Medulla oblongata (tissue), 1 donor: ENCODE measurements around the gene DCX.
"Not testable (repeated sequence)": the region's sequence is repeated elsewhere in the genome, so short reads cannot be mapped to it uniquely, and the experiment has no call there.

Experiments used
- DNase-seq: peaks from one replicate; pipeline ENCODE4 v3.0.0-alpha.2; 2015; ENCODE audit errors: extremely low spot score

Gene DCX

DNA sequence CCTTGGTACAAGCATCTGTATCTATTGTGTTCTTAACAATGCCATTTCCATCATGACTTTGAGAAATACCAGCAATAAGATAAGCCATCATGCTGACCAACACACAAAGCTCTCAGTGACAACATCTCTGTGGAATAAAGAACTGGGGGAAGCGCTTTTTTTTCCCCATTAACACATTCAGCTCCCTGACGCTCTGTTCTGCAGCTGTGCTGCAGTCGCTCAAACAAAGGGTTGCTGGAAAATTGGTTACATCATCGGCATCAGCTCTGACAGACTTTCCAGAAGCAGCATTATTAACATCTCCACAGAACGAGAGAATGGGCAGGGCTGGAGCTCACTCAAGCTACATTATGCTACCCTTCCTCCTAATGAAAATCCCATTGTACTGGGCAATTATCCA is 39.9 kb downstream of the DCX start:
- DNase-seq, result no peak

DNA sequence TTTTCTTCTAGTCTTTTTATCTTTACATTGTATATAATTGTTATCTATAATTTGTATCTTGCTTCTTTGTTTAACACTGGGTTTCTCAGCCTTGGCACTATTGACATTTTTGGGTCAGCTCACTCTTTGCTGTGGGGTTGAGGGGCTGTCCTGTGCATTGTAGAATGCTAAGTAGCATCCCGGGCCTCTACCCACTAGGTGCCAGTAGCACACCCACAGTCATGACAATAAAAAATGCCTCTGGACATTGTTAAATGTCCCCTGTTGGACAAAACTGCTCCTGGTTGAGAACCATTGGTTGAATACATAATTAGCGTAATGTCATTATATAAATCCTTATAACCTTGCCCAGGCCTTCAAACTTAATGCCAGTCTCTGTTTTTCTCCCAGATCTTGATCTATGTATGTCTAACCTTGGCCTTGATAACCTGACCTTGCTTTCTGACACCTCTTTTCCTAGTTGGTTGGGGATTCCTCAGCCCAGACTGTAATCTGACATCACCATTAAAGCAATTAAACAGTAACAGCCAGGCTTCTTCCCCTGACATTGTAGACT is 46.1 kb downstream of the DCX start:
- DNase-seq, result no peak

DNA sequence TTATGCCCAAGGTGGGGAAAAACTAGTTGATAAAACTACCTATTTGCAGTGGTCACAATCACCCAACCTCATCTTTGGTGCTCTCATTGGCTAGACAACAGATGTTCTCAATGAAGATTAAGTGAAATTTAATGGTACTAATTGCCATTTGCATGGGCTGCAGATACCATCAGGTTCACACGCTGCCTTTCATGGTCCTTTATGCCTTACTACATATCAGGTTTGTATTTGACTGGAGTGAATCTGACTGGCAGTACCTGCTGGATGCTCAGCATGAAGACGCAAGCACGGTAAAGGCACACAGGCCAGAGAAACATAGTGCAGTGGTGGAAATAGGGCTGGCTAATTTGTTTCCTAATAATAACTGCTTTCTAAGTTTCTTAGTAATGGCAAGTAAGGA is 48.3 kb downstream of the DCX start:
- DNase-seq, result no peak

DNA sequence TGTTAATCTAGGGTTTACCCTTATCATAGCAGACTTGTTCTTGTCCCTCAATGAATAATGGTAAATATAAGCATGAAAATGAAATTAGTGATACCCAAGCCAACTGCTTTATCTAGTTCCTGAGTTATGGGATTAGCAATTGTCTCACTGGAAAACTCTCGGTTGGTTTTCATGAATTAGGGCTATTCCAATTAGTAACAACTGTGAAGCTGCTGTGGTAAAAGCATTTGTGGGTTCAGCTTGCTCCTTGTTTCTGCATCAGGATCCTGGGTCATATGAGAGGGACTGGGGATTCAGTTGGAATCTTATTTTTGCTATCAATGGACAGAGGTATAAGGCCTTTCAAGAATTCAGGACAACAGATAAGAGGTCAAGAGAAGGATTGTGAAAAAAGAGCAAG is 50.2 kb downstream of the DCX start:
- no peak for DNase-seq

DNA sequence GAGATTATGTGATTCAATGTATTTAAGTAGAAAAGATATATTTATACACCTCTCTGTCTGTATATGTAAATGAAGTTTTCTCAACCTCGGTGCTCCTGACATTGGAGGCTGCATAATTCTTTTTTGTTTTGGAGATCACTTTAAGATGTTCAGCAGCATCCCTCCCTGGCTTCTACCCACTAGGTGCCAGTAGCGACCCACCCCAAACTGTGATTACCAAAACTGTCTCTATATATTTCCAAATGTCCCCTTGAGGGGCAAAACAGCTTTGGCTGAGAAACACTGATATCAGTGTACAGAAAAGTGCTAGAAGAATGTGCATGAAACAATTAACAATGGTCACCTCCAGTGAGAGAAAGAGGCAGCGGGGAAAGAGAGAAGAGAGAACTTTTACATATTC is 51.2 kb downstream of the DCX start:
- DNase-seq, result no peak

DNA sequence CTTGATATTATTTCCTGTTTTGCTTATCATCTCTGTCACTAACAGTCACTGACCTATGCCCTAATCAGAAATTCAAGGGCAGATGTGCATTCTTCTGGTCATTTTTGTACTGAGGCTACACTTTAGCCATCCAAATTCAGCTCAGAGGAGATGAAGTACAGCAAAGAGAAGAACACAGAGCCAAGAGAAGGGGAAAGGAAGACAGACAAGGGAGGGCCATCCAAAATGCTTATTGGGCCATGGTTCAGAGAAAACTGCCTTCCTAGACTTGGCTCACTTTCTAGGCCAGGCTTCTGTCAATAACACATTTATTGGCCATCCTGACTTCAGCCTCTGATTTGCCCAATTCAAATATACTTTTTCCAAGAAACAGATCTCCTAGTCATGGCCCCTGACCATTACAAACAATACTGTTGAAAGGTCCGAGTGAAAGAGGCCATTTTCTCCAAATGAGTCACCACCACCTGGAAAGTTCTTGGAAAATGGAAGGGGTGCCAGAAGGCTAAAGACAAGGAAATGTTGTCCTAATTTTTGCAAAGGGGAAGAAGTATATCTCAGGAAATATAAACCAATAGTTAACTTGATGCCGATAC is 56.4 kb downstream of the DCX start:
- no peak for DNase-seq

DNA sequence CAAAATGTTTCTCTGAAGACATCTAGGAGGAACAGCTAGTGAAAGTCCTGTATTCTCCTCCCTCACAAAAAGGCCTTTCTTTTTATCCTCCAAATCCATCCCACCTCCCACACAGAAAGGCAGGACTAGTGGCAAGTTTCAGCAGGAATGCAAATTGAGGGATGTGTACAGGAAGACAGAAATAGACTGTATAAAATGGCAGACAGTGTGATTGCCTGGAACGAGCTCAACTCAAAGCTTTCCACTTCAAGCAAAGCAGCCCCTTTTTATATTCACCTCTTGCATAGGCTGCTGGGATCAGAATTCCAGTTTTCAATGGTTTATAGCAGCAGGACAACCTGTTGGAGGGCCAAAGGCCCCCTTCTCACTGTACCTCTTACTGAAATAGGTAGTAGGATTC is 57.5 kb downstream of the DCX start:
- no peak for DNase-seq

DNA sequence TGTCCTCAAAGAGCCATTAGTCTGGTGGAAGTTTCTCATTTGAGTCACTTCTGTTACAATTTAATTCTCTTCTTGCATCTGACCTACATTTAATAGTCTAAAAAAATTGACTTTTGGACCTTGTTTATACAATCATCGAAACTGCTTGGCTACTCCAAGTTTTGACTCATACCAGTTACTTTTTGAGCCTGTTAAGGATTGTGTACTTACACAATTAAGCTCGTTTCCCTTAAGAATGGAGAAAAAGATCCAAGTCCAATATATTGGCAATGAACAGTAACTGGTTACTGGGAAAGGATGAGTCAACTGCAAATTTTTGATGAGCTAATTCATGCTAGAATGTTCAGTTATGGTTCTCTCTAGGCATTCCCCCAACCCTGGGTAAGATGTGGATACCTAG is 58.2 kb downstream of the DCX start:
- DNase-seq, result no peak

DNA sequence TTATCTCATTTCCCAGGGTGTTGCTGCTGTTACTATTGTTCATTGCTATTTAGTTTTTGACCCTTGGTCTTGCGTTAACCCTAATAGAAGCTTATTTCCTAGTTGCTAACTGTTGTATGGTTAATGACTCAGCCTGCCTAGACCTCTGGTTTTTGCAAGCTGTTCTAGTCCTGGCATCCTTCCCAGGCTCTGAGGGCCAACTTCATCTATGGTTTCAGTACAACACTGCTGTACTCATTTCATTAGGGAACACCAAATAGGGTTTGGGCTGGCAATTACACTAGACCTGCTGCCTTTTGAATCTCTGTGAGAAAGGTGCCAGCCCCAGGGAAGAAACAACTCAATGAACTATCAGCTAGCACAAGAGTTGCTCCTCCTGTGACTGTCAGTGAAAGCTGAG is 59.6 kb downstream of the DCX start:
- DNase-seq, result no peak

DNA sequence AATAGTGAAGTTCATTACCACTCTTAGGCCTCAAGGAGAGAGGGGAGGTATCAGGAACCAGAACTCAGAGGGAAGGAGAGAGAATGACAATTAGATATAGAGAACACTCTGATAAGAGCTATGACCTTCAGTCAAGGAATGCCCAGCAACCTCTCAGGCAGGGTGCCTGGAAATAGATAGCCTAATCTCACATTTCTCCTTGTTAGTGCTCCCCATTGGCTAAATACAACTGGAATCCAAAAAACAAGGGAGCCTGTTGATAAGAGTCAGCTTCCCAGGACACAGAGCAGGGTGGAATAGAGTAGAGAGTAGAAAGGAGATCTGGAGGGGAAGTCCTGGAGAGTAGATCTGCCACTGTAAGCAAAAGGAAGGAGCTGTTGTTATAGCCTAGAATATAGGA is 62.1 kb downstream of the DCX start:
- DNase-seq, result no peak

DNA sequence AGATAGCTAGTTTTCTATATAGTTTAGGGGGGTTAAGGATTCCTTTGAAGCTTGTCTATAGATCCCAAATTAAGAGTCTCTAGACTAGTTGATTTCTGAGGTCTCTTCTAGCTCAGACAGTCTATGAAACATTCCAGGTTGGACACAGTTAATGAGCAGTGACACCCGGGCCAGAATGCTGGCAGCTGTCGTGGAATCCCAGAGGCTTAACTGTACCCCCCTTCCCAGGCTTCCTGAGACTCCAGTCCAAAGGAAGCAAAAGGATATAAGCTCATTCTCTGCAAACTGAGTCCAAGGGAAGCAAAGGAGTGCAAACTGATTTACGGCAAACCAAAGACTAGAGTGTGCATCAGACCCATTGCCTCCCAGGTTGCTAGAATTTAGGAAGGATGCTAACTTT is 62.9 kb downstream of the DCX start:
- DNase-seq, result no peak

DNA sequence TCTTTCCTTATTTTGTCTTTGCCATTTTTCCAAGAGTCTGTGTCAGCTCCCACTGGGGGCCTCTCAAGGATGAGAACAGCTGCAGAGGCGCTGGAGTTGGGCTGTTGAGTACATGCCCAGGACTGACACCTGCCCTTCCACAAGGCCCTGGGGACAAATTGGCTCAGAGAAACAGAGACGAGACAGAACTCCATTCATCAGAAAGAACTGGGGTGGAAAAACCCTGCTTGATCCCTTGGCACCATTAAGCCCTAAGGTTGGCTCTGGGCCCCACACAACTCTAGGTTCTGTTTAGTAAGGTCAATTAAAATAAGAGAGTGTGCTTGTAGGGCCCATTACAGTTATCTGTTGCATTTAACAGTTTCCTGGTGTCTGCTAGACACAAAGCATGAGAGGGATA is 63.6 kb downstream of the DCX start:
- DNase-seq, result no peak

DNA sequence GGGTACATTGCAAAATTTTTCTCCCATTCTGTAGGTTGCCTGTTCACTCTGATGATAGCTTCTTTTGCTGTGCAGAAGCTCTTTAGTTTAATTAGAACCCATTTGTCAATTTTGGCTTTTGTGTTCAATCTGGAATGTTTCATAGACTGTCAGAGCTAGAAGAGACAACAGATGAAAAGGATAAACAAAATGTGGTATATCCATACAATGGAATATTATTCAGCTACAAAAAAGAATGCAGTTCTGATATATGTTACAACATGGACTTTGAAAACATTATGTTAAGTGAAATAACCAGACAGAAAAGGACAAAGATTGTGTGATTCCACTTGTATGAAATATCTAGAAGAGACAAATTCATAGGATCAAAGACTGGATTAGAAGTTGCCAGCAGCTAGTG is 65.8 kb downstream of the DCX start:
- DNase-seq, result not testable (repeated sequence)

DNA sequence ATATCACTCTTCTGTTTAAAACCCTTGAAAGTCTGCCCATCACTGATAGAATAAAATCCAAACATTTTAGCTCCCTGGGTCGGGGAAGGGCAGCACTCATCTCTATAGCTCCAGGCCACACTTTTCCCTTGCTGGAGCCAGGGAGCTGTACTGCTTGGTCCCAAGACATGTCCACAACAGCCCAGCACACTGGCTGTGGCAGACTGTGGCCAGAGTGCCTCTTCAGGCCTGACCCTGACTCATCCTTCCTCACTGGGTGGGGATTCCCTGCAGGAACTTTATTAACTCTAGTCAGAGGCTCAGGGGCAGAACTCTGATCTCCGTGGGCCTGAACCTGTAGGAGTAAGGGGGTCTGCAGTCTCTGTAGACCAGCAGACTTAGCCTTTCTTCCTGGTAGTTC is 71.9 kb downstream of the DCX start:
- no peak for DNase-seq

DNA sequence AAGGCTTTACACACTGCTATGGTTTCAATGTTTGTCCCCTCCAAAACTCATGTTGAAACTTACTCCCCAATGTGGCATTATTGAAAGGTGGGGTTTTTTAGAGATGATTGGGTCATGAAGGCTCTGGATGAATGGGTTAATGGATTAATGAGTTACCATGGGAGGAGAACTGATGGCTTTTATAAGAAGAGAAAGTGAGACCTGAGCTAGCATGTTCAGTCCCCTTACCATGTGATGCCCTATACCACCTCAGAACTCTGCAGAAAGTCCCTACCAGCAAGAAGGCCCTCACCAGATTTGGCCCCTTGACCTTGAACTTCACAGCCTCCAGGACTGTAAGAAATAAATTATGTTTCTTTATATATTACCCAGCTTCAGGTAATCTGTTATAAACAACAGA is 72.8 kb downstream of the DCX start:
- no peak for DNase-seq

DNA sequence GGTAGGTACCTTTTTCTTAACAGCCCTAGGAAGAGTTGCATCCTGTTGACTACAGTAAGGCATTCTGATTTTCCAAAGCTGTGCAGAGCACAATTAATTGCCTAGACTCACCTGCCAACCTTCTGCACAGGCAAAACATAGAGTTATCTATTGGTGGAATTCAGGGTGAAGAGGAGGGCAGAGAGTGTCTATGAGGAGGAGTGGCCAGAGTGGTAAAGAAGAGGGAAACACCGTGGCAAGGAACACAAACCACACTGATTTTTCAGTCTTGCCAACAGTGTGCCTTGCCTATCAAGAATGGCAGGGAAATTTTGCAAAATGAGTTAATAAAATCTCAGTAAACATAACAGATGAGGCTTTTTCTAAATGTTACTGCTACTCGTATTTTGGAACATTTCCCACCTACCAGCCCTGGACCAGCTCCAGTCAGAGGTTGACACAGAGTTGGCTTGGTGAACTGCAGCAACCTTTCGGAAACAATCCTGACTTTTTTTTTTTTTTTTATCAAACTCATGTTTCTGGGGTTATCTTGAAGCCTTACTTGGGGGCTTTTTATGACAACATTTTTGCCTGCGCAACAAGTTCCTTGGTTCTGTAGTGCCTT is 73.8 kb downstream of the DCX start:
- no peak for DNase-seq

DNA sequence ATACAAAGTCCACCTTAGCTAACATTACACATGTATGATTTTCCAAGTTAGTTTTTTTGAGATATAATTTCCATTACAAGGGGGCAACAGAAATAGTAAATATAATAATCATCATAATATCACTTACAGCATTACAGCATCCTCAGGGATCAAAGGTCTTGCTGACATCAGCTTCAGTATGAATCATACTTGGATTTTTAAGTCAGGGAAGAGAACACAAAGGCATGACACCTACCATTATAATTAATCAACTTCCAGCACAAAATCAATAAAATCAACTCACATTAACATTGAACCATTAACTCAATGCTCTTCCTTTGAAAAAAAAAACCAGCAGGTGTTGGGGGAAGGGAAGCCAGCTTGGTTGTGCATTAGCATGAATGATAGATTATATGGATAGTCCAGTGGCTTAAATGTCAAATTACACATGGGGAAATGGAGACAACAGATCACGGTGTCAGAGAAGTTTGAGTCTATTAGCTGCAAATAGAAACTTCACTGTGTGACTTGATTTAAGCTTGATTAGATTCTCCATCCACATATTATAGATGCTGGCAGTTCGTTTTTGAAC is 74.8 kb downstream of the DCX start:
- DNase-seq, result no peak

DNA sequence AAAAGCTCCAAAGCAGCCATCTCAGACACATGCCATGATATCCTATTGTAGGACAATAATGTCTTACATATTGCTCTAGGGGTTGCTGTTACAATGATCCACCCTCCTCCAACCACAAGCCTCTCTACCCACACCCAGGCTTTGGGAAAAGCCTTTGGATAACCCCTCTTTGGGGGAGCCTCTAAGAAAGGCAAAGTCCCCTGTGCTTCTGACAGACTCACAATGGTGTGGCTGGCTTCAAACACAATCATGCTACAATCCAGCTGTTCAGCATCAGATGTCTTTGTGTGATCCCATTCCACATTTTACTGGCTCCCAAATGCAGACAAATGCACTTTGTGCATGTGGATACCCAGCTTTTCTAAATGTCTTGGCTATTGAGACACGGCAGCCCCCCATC is 75.9 kb downstream of the DCX start:
- DNase-seq, result no peak

DNA sequence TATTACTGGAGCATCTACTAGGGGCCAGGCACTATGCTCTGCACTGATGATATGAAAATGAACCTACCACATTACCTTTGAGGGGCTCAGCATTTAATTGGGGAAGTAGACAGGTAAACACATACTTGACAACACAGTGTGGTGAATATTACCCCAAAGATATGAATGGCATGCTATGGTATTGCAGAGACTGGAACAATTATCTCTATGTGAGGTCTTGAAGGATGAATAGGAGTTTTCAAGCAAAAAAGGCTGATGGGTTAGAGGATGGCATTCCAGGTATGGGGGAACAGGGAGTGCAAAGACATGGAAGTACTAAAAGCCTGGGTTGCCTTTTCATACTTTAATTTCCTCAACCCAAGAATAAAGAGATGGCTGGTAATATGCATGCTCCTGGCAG is 82.6 kb downstream of the DCX start:
- DNase-seq, result no peak

DNA sequence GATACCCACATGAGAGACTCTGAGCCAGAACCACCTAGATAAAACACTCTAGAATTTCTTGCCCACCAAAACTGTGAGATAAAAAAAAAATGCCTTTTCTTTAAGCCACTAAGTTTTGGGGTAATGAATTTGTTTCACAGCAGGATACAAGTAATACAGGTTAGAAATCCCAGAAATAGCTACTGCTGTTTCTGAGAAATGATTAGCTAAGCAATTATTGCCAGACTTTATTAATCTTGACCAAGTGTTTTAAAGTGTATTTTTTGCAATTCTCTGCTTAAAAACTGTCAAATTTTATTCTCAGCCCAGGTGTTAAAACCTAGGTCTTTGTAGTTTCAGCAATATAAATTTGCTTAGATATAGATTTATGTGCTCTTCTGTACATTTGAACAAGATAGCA is 83.1 kb downstream of the DCX start:
- DNase-seq, result no peak

DNA sequence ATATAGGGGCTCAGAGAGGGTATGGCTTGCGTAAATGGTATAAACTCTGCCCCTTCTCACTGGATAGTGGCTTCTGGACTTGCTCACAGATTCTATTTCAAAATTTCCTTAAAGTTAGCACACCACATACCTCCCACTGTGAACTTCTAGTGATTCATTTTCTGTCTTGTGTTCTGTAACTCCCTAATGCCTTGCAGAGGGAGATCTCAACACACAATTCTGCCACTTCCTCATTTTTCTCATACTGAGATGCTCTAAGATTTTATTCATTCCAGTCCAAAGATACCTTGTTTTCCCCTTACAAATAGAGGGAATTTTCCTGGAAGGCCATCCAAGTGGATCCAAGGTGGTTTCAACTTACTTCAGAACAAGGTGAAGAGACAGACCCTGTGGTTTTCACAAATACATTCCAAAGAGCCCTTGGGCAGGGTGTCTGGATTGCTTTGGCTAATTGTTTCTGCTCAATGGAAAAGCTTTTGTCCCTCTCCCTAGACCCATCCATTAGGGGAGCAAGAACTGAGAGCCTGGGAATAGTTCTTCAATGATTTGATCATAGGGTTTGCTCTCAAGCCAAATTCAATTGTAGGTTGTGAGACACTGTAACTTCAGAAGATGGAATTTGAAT is 89.6 kb downstream of the DCX start:
- DNase-seq, result no peak

DNA sequence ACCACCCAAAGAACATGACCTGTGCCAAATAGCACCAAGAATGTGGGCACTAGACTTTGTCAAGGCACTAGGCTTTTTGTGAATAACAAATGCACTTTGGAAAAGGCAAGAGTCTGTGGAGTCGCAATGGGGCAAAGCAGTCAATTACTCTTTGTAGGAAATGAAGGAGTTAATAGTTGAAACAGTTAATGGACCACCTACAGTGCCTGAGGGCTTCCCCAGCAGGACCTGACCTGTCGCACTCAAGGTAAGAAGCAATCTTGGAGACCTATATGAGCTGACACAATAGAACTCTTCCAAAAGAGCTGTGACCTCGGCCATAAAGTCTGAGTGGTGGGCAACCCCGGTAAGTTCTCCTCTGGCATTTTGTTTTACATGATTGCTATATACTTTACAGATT is 92.5 kb downstream of the DCX start:
- no peak for DNase-seq

DNA sequence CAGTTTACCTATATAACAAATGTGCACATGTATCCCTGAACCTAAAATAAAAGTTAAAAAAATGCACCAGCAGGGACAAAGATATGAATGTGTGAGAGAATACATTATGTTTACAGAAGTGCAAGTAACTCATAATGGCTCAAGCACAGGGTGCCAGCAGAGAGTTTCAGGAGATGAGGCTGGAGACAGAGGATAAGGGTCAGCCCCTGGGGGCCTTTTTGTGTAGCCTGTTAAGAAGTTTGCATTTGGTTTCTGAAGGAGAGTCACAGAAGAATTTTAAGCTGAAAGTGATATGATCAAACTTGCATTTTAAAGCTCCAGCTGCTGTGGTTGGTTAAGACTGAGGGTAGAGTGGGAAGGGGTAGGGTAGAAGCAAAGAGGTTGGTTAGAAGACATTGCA is 93.1 kb downstream of the DCX start:
- no peak for DNase-seq
